ENCODE measurements around the gene KCNG2. TPM values are rescaled to one million over a fixed set of nuclear protein-coding genes. Genes with fewer than 3 reads are reported as not detected.
A peak's percentile ranks its signal among the peaks of the same experiment; 100 is the strongest.

KCNG2 gene
- total RNA-seq, 1 experiment from 2014 or later, result not detected

- TF ChIP-seq CTCF (IDR thresholded peaks at IDR 0.05 in 2 of 3, conservative IDR thresholded peaks at IDR 0.05 in 1 of 3; ENCODE audit: borderline replicate concordance in 1 of 3, insufficient read depth in 1 of 3, low read depth in 2 of 3, low read length in 2 of 3) (no peak), YY1 (IDR thresholded peaks at IDR 0.05; ENCODE audit: extremely low read depth, insufficient replicate concordance, low read depth, low read length) (no peak), EZH2phosphoT487 (IDR thresholded peaks at IDR 0.05; ENCODE audit: borderline replicate concordance) (no peak), ELF1 (IDR thresholded peaks at IDR 0.05; ENCODE audit: borderline replicate concordance, low read depth) (no peak), FOSL1 (IDR thresholded peaks at IDR 0.05; ENCODE audit: low read depth) (no peak), JUND (IDR thresholded peaks at IDR 0.05) (no peak)
Measured at GRCh38 chr18:79914614-79915160, 116.9 kb downstream of the KCNG2 start (continued).

GRCh38 chr18:79915161-79916127 is 117.7 kb downstream of the KCNG2 start:
- POLR2A ChIA-PET, result no interaction called here
- Histone ChIP-seq H3K4me1 (ENCODE audit: control insufficient read depth in 1 of 2, insufficient read depth in 2 of 2, low read length in 2 of 2) (no peaks in the 10 kb centered on the region), H3K9me2 (ENCODE audit: insufficient read depth) (no peaks in the 10 kb centered on the region), H3K9ac (ENCODE audit: low read length) (no peak overlapping the region), H3K4me3 (replicated peaks in 1 of 2; ENCODE audit: low read depth in 1 of 2, low read length in 2 of 2) (no peak overlapping the region), H3K27ac (ENCODE audit: low read depth, low read length) (no peak overlapping the region), H3K36me3 (ENCODE audit: control insufficient read depth in 1 of 2, insufficient read depth in 2 of 2, low read length in 2 of 2) (peaks cover 0 to 13% of the 10 kb centered on the region in 2 experiments; a peak in 1 of 4 replicates), H3K4me2 (ENCODE audit: low read length) (no peak overlapping the region), H2AFZ (ENCODE audit: low read depth, low read length, poor library complexity, severe bottlenecking) (no peak overlapping the region), H3K79me2 (ENCODE audit: insufficient read depth, low read length) (peaks cover 36% of the 10 kb centered on the region; the same call in 1 of the 2 replicates), H3K27me3 (ENCODE audit: insufficient read depth, low read length) (no peaks in the 10 kb centered on the region), H3K9me3 (ENCODE audit: control insufficient read depth in 1 of 2, insufficient read depth in 1 of 2, low read depth in 1 of 2, low read length in 2 of 2) (no peaks in the 10 kb centered on the region), H4K20me1 (ENCODE audit: insufficient read depth) (no peaks in the 10 kb centered on the region)
- intact Hi-C loops (cut with micrococcal nuclease), result no loop called here
- DNase-seq (ENCODE audit: low read depth, low spot score) (no peak), ATAC-seq (peak; percentile 43; the same call in 1 of the 2 replicates)
- RAD21 ChIA-PET (ENCODE audit: low non-redundant PET in 1 of 2, low total read pairs in 2 of 2, uncharacterized antibody in 2 of 2, unreplicated experiment in 2 of 2), result no interaction called here
- CTCF ChIA-PET, result no interaction called here
- BruUV-seq (replicated peaks), result no TSS peak
- TF ChIP-seq CBX3 (IDR thresholded peaks at IDR 0.05; ENCODE audit: low read depth), result no peak
- TF ChIP-seq ZFX (IDR thresholded peaks at IDR 0.05), result no peak
- no peak for TF ChIP-seq MAX (IDR thresholded peaks at IDR 0.05)
- TF ChIP-seq FOSL1 (IDR thresholded peaks at IDR 0.05; ENCODE audit: low read depth), result no peak
- no peak for TF ChIP-seq ZNF274 (IDR thresholded peaks at IDR 0.05; ENCODE audit: low read depth, low read length)
- no peak for TF ChIP-seq CEBPB (IDR thresholded peaks at IDR 0.05; ENCODE audit: low read depth)

Measured in HCT116 (cell line).